Endothelial cell of umbilical vein (primary cell): ENCODE results near the gene SCAF11. TPM values are rescaled to one million over a fixed set of nuclear protein-coding genes. Genes with fewer than 3 reads are reported as not detected.

Experiments
- BruUV-seq: library from RNA; stranded (reverse); fragments of 400-500 nt; replicated peaks from 2 replicates; lab custom pipeline; 2021; lab: Mats Ljungman, UMichigan
- CTCF ChIA-PET: fragments of 300-600, 350-600 bp; sonication (Branson Sonifier 250); formaldehyde crosslinking; loops from one replicate; lab custom pipeline; 2021; ENCODE audit warnings: antibody characterized with exemption, inconsistent platforms; lab: Charles Lee
- POLR2A ChIA-PET: fragments of 300-600, 350-600 bp; sonication (Branson Sonifier 250); formaldehyde crosslinking; loops from one replicate; lab custom pipeline; 2021; ENCODE audit warnings: antibody characterized with exemption, inconsistent platforms; lab: Charles Lee
- DNase-seq: peaks from one replicate; pipeline ENCODE4 v3.0.0-alpha.2; 2011; ENCODE audit warnings: low read depth, low spot score
- FAIRE-seq: peaks from 2 replicates; lab custom pipeline; 2011; peaks lifted over from hg19 to GRCh38; lab: Jason Lieb, UNC
- H2AFZ ChIP-seq: 2 replicates; pipeline ENCODE4 v1.6.0; 2012; ENCODE audit warnings: low read depth, low read length, control low read depth, inconsistent platforms
- H3K27ac ChIP-seq: 2 replicates; pipeline ENCODE4 v1.5.1; 2011; ENCODE audit warnings: low read depth, mild to moderate bottlenecking, control low read depth, low read length, moderate library complexity; ENCODE audit not compliant: insufficient read depth
- H3K27me3 ChIP-seq, 2 experiments: 2 replicates each; pipeline versions ENCODE4 v1.6.0 to v1.6.1; 2011; ENCODE audit warnings: low read length in 2 of 2, mixed read lengths in 1 of 2; ENCODE audit not compliant: control insufficient read depth in 2 of 2, insufficient read depth in 2 of 2
- H3K36me3 ChIP-seq, 2 experiments: 2 replicates in 1 of 2; 3 replicates in 1 of 2; pipeline ENCODE4 v1.5.1; 2011; ENCODE audit warnings: low read length in 2 of 2, mild to moderate bottlenecking in 1 of 2, moderate library complexity in 1 of 2; ENCODE audit not compliant: control insufficient read depth in 2 of 2, insufficient read depth in 2 of 2; ENCODE audit errors: extremely low read depth in 1 of 2
- H3K4me1 ChIP-seq: 3 replicates; pipeline ENCODE4 v1.5.1; 2011; ENCODE audit warnings: mild to moderate bottlenecking, low read length; ENCODE audit not compliant: control insufficient read depth, insufficient read depth; ENCODE audit errors: extremely low read depth
- H3K4me2 ChIP-seq: 2 replicates; pipeline ENCODE4 v1.6.1; 2011; ENCODE audit warnings: low read length, control low read depth, mixed read lengths; ENCODE audit not compliant: insufficient read depth
- H3K4me3 ChIP-seq, 3 experiments: fragments of 200-600 bp in 1 of 3; sonication (generic), shearing (Covaris generic) in 1 of 3; replicated peaks in 1 of 3; 2 replicates each; pipeline ENCODE4 v1.5.1; 2011 to 2016; ENCODE audit warnings: control low read depth in 3 of 3, low read length in 3 of 3, mild to moderate bottlenecking in 2 of 3, inconsistent platforms in 1 of 3, low read depth in 1 of 3, moderate library complexity in 1 of 3; ENCODE audit not compliant: insufficient read depth in 1 of 3
- H3K79me2 ChIP-seq: 2 replicates; pipeline ENCODE4 v1.6.0; 2012; ENCODE audit warnings: low read length, inconsistent platforms; ENCODE audit not compliant: control insufficient read depth, insufficient read depth
- H3K9ac ChIP-seq: replicated peaks from 2 replicates; pipeline ENCODE3; 2011; ENCODE audit warnings: low read length, control low read depth; ENCODE audit not compliant: insufficient read depth; ENCODE audit errors: extremely low read depth
- H3K9me1 ChIP-seq: replicated peaks from 3 replicates; pipeline ENCODE4 v1.6.0; 2011; ENCODE audit warnings: mild to moderate bottlenecking, low read length; ENCODE audit not compliant: control insufficient read depth, insufficient read depth; ENCODE audit errors: extremely low read depth
- H3K9me3 ChIP-seq: replicated peaks from 2 replicates; pipeline ENCODE4 v1.5.1; 2012; ENCODE audit warnings: low read length, inconsistent platforms; ENCODE audit not compliant: control insufficient read depth, insufficient read depth
- H4K20me1 ChIP-seq: replicated peaks from 2 replicates; pipeline ENCODE3; 2011; ENCODE audit warnings: mild to moderate bottlenecking, low read length; ENCODE audit not compliant: control insufficient read depth, insufficient read depth; ENCODE audit errors: extremely low read depth
- EZH2 ChIP-seq: IDR thresholded peaks from 2 replicates; pipeline ENCODE4 v1.6.1; 2012; ENCODE audit warnings: borderline replicate concordance, low read depth, mild to moderate bottlenecking, moderate library complexity, low read length, inconsistent platforms; ENCODE audit not compliant: severe bottlenecking
- FOS ChIP-seq: IDR thresholded peaks from 2 replicates; pipeline ENCODE4 v1.6.1; 2011; ENCODE audit warnings: mild to moderate bottlenecking, low read length, moderate library complexity, borderline replicate concordance; ENCODE audit not compliant: insufficient read depth
- GATA2 ChIP-seq: IDR thresholded peaks from 2 replicates; pipeline ENCODE4 v1.7.0; 2011; ENCODE audit warnings: low read depth, mild to moderate bottlenecking, moderate library complexity, mixed read lengths, low read length; ENCODE audit not compliant: insufficient read length, insufficient read depth
- JUN ChIP-seq: IDR thresholded peaks from 2 replicates; pipeline ENCODE4 v1.6.1; 2011; ENCODE audit warnings: borderline replicate concordance, low read depth; ENCODE audit not compliant: insufficient read length, insufficient read depth
- MYC ChIP-seq: IDR thresholded peaks from one replicate; pipeline ENCODE4 v1.6.1; 2011; ENCODE audit warnings: mild to moderate bottlenecking, low read depth, low read length
- POLR2A ChIP-seq: IDR thresholded peaks from 2 replicates; pipeline ENCODE4 v1.6.1; 2012; ENCODE audit warnings: low read depth, mild to moderate bottlenecking, control low read depth, low read length
- POLR2AphosphoS5 ChIP-seq: IDR thresholded peaks from 2 replicates; pipeline ENCODE4 v1.6.1; 2012; ENCODE audit warnings: low read depth, mild to moderate bottlenecking, control low read depth, low read length, moderate library complexity; ENCODE audit not compliant: insufficient read depth
- dilution Hi-C: fragments of 300-500 bp; cut with MboI; formaldehyde crosslinking; loops from one replicate; pipeline ENCODE4 v1.15.0; 2019; ENCODE audit warnings: low sequenced_read_pairs; ENCODE audit not compliant: extremely low pct_ligation_motif_present
- intact Hi-C: fragments of 100-400 bp; cut with micrococcal nuclease; formaldehyde crosslinking; loops from one replicate; pipeline ENCODE4 v1.10.0; 2022
- polyA plus RNA-seq, 4 experiments: library from polyadenylated mRNA; depleted of rRNA in 3 of 4; stranded (reverse) in 3 of 4; unstranded in 1 of 4; fragments of >200 nt; gene quantifications; 2 replicates each; pipeline versions ENCODE4 v1.2.1 to v1.2.3, GENCODE V29; 2011 to 2012; ENCODE audit warnings: missing spikeins in 1 of 4
- total RNA-seq: library from RNA; stranded (reverse); gene quantifications from 2 replicates; pipeline ENCODE4 v1.2.3, GENCODE V29; 2021
- TF ChIP-seq, protein P1 (sequence below), 2 donors: IDR thresholded peaks; 1 replicate in 1 of 2; 2 replicates in 1 of 2; pipeline ENCODE4 v1.5.1; 2011; ENCODE audit warnings: low read length in 2 of 2, mild to moderate bottlenecking in 2 of 2, moderate library complexity in 2 of 2, control low read depth in 1 of 2, inconsistent platforms in 1 of 2, low read depth in 1 of 2; ENCODE audit not compliant: insufficient read depth in 1 of 2; ENCODE audit errors: extremely low read depth in 1 of 2

The SCAF11 gene
- total and polyA plus RNA-seq, 2 donors (not counting 3 experiments of a cell fraction or from before 2014, with no cell fraction given), result 20.9 to 109 TPM

DNA sequence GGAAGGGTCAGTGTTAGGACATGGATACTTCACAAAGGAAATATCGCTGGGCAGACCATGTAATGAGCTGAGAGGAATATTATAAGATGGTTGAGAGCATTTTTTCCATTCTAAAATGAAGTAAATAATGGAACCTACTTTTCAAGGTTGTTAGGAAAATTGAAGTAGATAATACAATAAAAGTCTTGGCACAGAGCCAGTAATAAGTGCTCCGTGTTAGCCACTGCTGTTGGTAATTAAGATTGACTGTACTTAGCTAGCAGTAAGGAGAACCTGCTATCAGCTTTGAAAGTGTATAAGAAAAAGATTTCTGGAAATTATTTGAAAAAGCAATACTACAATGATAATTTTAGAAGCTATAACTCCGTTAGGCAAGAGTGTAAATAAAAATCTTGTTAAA lies 77.6 kb downstream of the SCAF11 start:
- Histone ChIP-seq H4K20me1 (no peaks in the 10 kb centered on the region), H3K27me3 (no peaks in the 10 kb centered on the region), H2AFZ (no peak overlapping the region), H3K79me2 (no peaks in the 10 kb centered on the region), H3K36me3 (peaks cover 0 to 2% of the 10 kb centered on the region in 2 experiments), H3K9me1 (no peaks in the 10 kb centered on the region), H3K27ac (no peak overlapping the region), H3K4me1 (no peaks in the 10 kb centered on the region), H3K9me3 (no peaks in the 10 kb centered on the region), H3K4me2 (no peak overlapping the region), H3K9ac (no peak overlapping the region), H3K4me3 (no peak overlapping the region)
- ChIA-PET CTCF (interaction anchor here (1.4 to 1.8 kb wide), 3 partner anchors 9 to 150 kb away, joined by 3 to 8 read pairs (median 3); no protein-coding TSS in a partner anchor), POLR2A (no interaction called here)
- FAIRE-seq (no peak), DNase-seq (peak; percentile 30)
- dilution Hi-C loops, result no loop called here
- intact Hi-C loops, result no loop called here
- no TSS peak for BruUV-seq
- no peak for TF ChIP-seq POLR2AphosphoS5
- no peak for TF ChIP-seq GATA2
- TF ChIP-seq POLR2A, result no peak
- TF ChIP-seq, protein P1, sequence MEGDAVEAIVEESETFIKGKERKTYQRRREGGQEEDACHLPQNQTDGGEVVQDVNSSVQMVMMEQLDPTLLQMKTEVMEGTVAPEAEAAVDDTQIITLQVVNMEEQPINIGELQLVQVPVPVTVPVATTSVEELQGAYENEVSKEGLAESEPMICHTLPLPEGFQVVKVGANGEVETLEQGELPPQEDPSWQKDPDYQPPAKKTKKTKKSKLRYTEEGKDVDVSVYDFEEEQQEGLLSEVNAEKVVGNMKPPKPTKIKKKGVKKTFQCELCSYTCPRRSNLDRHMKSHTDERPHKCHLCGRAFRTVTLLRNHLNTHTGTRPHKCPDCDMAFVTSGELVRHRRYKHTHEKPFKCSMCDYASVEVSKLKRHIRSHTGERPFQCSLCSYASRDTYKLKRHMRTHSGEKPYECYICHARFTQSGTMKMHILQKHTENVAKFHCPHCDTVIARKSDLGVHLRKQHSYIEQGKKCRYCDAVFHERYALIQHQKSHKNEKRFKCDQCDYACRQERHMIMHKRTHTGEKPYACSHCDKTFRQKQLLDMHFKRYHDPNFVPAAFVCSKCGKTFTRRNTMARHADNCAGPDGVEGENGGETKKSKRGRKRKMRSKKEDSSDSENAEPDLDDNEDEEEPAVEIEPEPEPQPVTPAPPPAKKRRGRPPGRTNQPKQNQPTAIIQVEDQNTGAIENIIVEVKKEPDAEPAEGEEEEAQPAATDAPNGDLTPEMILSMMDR (IDR thresholded peaks at IDR 0.05; ENCODE audit: extremely low read depth in 1 of 2, insufficient read depth in 1 of 2, low read depth in 1 of 2, low read length in 2 of 2), result no peak
- TF ChIP-seq MYC, result no peak
- TF ChIP-seq JUN, result no peak
- no peak for TF ChIP-seq FOS
- no peak for TF ChIP-seq EZH2
